Astrocyte (in vitro differentiated cells and primary cell): ENCODE measurements around the gene ANO4.

Source experiments
- CTCF ChIP-seq: IDR thresholded peaks from 2 replicates; pipeline ENCODE4 v1.5.1; 2011; ENCODE audit warnings: low read depth, mild to moderate bottlenecking, inconsistent platforms, low read length, moderate library complexity; ENCODE audit not compliant: insufficient read depth
- EZH2 ChIP-seq: IDR thresholded peaks from 2 replicates; pipeline ENCODE4 v1.6.1; 2012; ENCODE audit warnings: mild to moderate bottlenecking, low read length, inconsistent platforms; ENCODE audit not compliant: insufficient read depth

- TF ChIP-seq EZH2 (no peak), CTCF (no peak)
These were observed 271.9 kb downstream of the ANO4 start for GRCh38 chr12:101066489-101066888.
